Chondrocyte (in vitro differentiated cells): Measurements from ENCODE around the gene TDRD10. TPM values are rescaled to one million over a fixed set of nuclear protein-coding genes. Genes with fewer than 3 reads are reported as not detected.

Experiments used
- DNase-seq: peaks from one replicate; pipeline ENCODE4 v3.0.0; 2021; ENCODE audit warnings: mixed read lengths, low spot score
- H3K27ac Mint-ChIP-seq: one replicate; pipeline ENCODE4 v1.8.0; 2021; ENCODE audit warnings: mild to moderate bottlenecking, moderate library complexity, mixed read lengths; ENCODE audit not compliant: unreplicated experiment
- H3K27me3 Mint-ChIP-seq: 2 replicates; pipeline ENCODE4 v1.8.0; 2021; ENCODE audit warnings: low read depth, mixed read lengths
- H3K36me3 Mint-ChIP-seq: 2 replicates; pipeline ENCODE4 v1.8.0; 2021; ENCODE audit warnings: low read depth, mixed read lengths
- H3K4me1 Mint-ChIP-seq: 2 replicates; pipeline ENCODE4 v1.8.0; 2021; ENCODE audit warnings: low read depth, mild to moderate bottlenecking, mixed read lengths
- H3K4me3 Mint-ChIP-seq: one replicate; pipeline ENCODE4 v1.8.0; 2021; ENCODE audit warnings: mild to moderate bottlenecking, moderate library complexity, mixed read lengths; ENCODE audit not compliant: unreplicated experiment
- H3K9me3 Mint-ChIP-seq: 2 replicates; pipeline ENCODE4 v1.8.0; 2021; ENCODE audit warnings: low read depth, mixed read lengths
- CTCF ChIP-seq: fragments of 200-600 bp; sonication (generic); IDR thresholded peaks from 2 replicates; pipeline ENCODE4 v1.5.0; 2021; ENCODE audit warnings: antibody characterized with exemption, mild to moderate bottlenecking, moderate library complexity
- total RNA-seq: library from RNA; stranded (reverse); gene quantifications from 3 replicates; pipeline ENCODE4 v1.2.1, GENCODE V29; 2021

The TDRD10 gene
- total RNA-seq, 1 donor from 2014 or later, result 0.17 TPM

- TF ChIP-seq CTCF, result no peak
- peak overlapping the region; percentile 27 for H3K27ac Mint-ChIP-seq
- no peak overlapping the region for H3K4me3 Mint-ChIP-seq
- no peak for DNase-seq
- H3K27me3 Mint-ChIP-seq, result no peaks in the 10 kb centered on the region
- peaks cover 5% of the 10 kb centered on the region for H3K36me3 Mint-ChIP-seq
- H3K4me1 Mint-ChIP-seq, result peaks cover 28% of the 10 kb centered on the region
- peaks cover 4% of the 10 kb centered on the region for H3K9me3 Mint-ChIP-seq
These were observed 42.9 kb upstream of the TDRD10 start for GRCh38 chr1:154459080-154459479.

GRCh38 chr1:154460695-154461260 is 41.2 kb upstream of the TDRD10 start:
- H3K9me3 Mint-ChIP-seq, result peaks cover 4% of the 10 kb centered on the region
- H3K4me1 Mint-ChIP-seq, result peaks cover 26% of the 10 kb centered on the region

GRCh38 chr1:154463512-154463990 is 38.5 kb upstream of the TDRD10 start:
- no peak for TF ChIP-seq CTCF
- DNase-seq, result no peak
- peaks cover 26% of the 10 kb centered on the region for H3K4me1 Mint-ChIP-seq
- peaks cover 4% of the 10 kb centered on the region for H3K9me3 Mint-ChIP-seq
- H3K36me3 Mint-ChIP-seq, result peaks cover 2% of the 10 kb centered on the region
- no peaks in the 10 kb centered on the region for H3K27me3 Mint-ChIP-seq
- no peak overlapping the region for H3K4me3 Mint-ChIP-seq
- peak overlapping the region; percentile 94 for H3K27ac Mint-ChIP-seq

More at GRCh38 chr1:154460695-154461260, 41.2 kb upstream of the TDRD10 start:
- DNase-seq, result no peak
- H3K36me3 Mint-ChIP-seq, result peaks cover 4% of the 10 kb centered on the region
- H3K27ac Mint-ChIP-seq, result no peak overlapping the region
- H3K27me3 Mint-ChIP-seq, result no peaks in the 10 kb centered on the region
- TF ChIP-seq CTCF, result no peak
- H3K4me3 Mint-ChIP-seq, result no peak overlapping the region

- H3K27ac Mint-ChIP-seq, result no peak overlapping the region
These were observed 36.3 kb upstream of the TDRD10 start for GRCh38 chr1:154465621-154466195.

GRCh38 chr1:154466206-154466605 is 35.8 kb upstream of the TDRD10 start:
- H3K27me3 Mint-ChIP-seq, result no peaks in the 10 kb centered on the region
- no peak overlapping the region for H3K4me3 Mint-ChIP-seq
- no peak for TF ChIP-seq CTCF
- no peak for DNase-seq
- peaks cover 4% of the 10 kb centered on the region for H3K9me3 Mint-ChIP-seq
- H3K36me3 Mint-ChIP-seq, result no peaks in the 10 kb centered on the region
- no peak overlapping the region for H3K27ac Mint-ChIP-seq
- H3K4me1 Mint-ChIP-seq, result peaks cover 15% of the 10 kb centered on the region

More at GRCh38 chr1:154465621-154466195, 36.3 kb upstream of the TDRD10 start:
- H3K4me3 Mint-ChIP-seq, result no peak overlapping the region
- TF ChIP-seq CTCF, result no peak
- no peaks in the 10 kb centered on the region for H3K27me3 Mint-ChIP-seq
- peaks cover 15% of the 10 kb centered on the region for H3K4me1 Mint-ChIP-seq
- no peak for DNase-seq
- H3K9me3 Mint-ChIP-seq, result peaks cover 4% of the 10 kb centered on the region
- H3K36me3 Mint-ChIP-seq, result no peaks in the 10 kb centered on the region
